Neural cell (in vitro differentiated cells): ENCODE data around the gene TRIM44. TPM values are rescaled to one million over a fixed set of nuclear protein-coding genes. Genes with fewer than 3 reads are reported as not detected.

Experiments used
- H2AFZ ChIP-seq: fragments of 200-600, 300-800 bp; sonication (generic), shearing (Covaris generic); 2 replicates; pipeline ENCODE4 v1.6.0; 2014; ENCODE audit warnings: low read depth, mild to moderate bottlenecking, antibody characterized with exemption, low read length, moderate library complexity
- H3F3A ChIP-seq: fragments of 200-600 bp; shearing (Covaris generic); 2 replicates; pipeline ENCODE4 v1.6.1; 2016; ENCODE audit warnings: mild to moderate bottlenecking, moderate library complexity, mixed read lengths, antibody characterized with exemption, low read length; ENCODE audit not compliant: insufficient read depth, poor library complexity, severe bottlenecking
- H3K27ac ChIP-seq: fragments of 200-600, 300-800 bp; sonication (generic), shearing (Covaris generic); 2 replicates; pipeline ENCODE4 v1.5.1; 2014; ENCODE audit warnings: mild to moderate bottlenecking, low read length, moderate library complexity
- H3K27me3 ChIP-seq: fragments of 300-800, 200-600 bp; sonication (generic), shearing (Covaris generic); 2 replicates; pipeline ENCODE4 v1.6.0; 2014; ENCODE audit warnings: mild to moderate bottlenecking, low read depth, low read length, moderate library complexity; ENCODE audit not compliant: insufficient read depth
- H3K36me3 ChIP-seq: fragments of 300-800, 200-600 bp; sonication (generic), shearing (Covaris generic); 2 replicates; pipeline ENCODE4 v1.5.1; 2014; ENCODE audit warnings: mild to moderate bottlenecking, antibody characterized with exemption, low read length, moderate library complexity; ENCODE audit not compliant: insufficient read depth
- H3K4me2 ChIP-seq: fragments of 300-800, 200-600 bp; sonication (generic), shearing (Covaris generic); 2 replicates; pipeline ENCODE4 v1.6.0; 2014; ENCODE audit warnings: mild to moderate bottlenecking, low read length
- H3K4me3 ChIP-seq: fragments of 300-800, 200-600 bp; sonication (generic), shearing (Covaris generic); 2 replicates; pipeline ENCODE4 v1.5.1; 2014; ENCODE audit warnings: mild to moderate bottlenecking, low read length, moderate library complexity
- H3K79me2 ChIP-seq: fragments of 200-600 bp; shearing (Covaris generic); replicated peaks from 2 replicates; pipeline ENCODE4 v1.6.0; 2014; ENCODE audit warnings: mild to moderate bottlenecking, low read length, moderate library complexity; ENCODE audit not compliant: insufficient read depth
- H3K9ac ChIP-seq: fragments of 300-800, 200-600 bp; sonication (generic), shearing (Covaris generic); 2 replicates; pipeline ENCODE4 v1.6.1; 2016; ENCODE audit warnings: mild to moderate bottlenecking, low read length, mixed read lengths
- H3K9me2 ChIP-seq: fragments of 200-600 bp; shearing (Covaris generic); 2 replicates; pipeline ENCODE4 v1.6.1; 2016; ENCODE audit warnings: mild to moderate bottlenecking, low read length, mixed read lengths; ENCODE audit not compliant: insufficient read depth
- H3K9me3 ChIP-seq: fragments of 200-600, 300-800 bp; sonication (generic), shearing (Covaris generic); 2 replicates; pipeline ENCODE4 v1.6.1; 2016; ENCODE audit warnings: mild to moderate bottlenecking, mixed run types, low read length, moderate library complexity, mixed read lengths
- H4K20me1 ChIP-seq: fragments of 200-600 bp; shearing (Covaris generic); 2 replicates; pipeline ENCODE4 v1.6.1; 2016; ENCODE audit warnings: mild to moderate bottlenecking, mixed run types; ENCODE audit not compliant: insufficient read depth
- EP300 ChIP-seq: fragments of 450-650 bp; conservative IDR thresholded peaks from 2 replicates; pipeline ENCODE4 v1.6.1; 2014; ENCODE audit warnings: antibody characterized with exemption, mild to moderate bottlenecking, moderate library complexity; ENCODE audit not compliant: poor library complexity, severe bottlenecking
- EZH2 ChIP-seq: fragments of 200-600, 300-800 bp; shearing (Covaris generic), sonication (generic); IDR thresholded peaks from 2 replicates; pipeline ENCODE4 v1.6.1; 2014; ENCODE audit warnings: antibody characterized with exemption, low read length, borderline replicate concordance, mild to moderate bottlenecking; ENCODE audit not compliant: insufficient read depth, poor library complexity, severe bottlenecking
- MXI1 ChIP-seq: fragments of 450-650 bp; conservative IDR thresholded peaks from 2 replicates; pipeline ENCODE4 v1.6.1; 2014; ENCODE audit warnings: antibody characterized with exemption, mild to moderate bottlenecking; ENCODE audit not compliant: poor library complexity, severe bottlenecking
- POLR2AphosphoS5 ChIP-seq: IDR thresholded peaks from 2 replicates; pipeline ENCODE4 v1.6.1; 2012
- RAD21 ChIP-seq: fragments of 450-650 bp; conservative IDR thresholded peaks from 2 replicates; pipeline ENCODE4 v1.6.1; 2014; ENCODE audit warnings: antibody characterized with exemption, mild to moderate bottlenecking, moderate library complexity
- REST ChIP-seq: IDR thresholded peaks from 2 replicates; pipeline ENCODE4 v1.6.1; 2012; ENCODE audit warnings: borderline replicate concordance
- SMC3 ChIP-seq: fragments of 450-650 bp; conservative IDR thresholded peaks from 2 replicates; pipeline ENCODE4 v1.6.1; 2014; ENCODE audit warnings: antibody characterized with exemption, mild to moderate bottlenecking, moderate library complexity; ENCODE audit not compliant: poor library complexity
- TAF1 ChIP-seq: IDR thresholded peaks from 2 replicates; pipeline ENCODE4 v1.6.1; 2012; ENCODE audit warnings: low read depth
- polyA plus RNA-seq: library from polyadenylated mRNA; depleted of rRNA; stranded (reverse); fragments of >200 nt; gene quantifications from 2 replicates; pipeline ENCODE4 v1.2.3, GENCODE V29; 2014
- TF ChIP-seq, protein P1 (sequence below): fragments of 450-650 bp; IDR thresholded peaks from 2 replicates; pipeline ENCODE4 v1.5.1; 2014; ENCODE audit warnings: antibody characterized with exemption, mild to moderate bottlenecking, moderate library complexity; ENCODE audit not compliant: poor library complexity, severe bottlenecking

TRIM44 gene
- polyA plus RNA-seq, 1 donor from 2014 or later: 14.9 TPM

- Histone ChIP-seq H3K27me3 (no peaks in the 10 kb centered on the region), H3K27ac (no peak overlapping the region), H2AFZ (no peak overlapping the region), H3K9me2 (no peaks in the 10 kb centered on the region), H4K20me1 (no peaks in the 10 kb centered on the region), H3K9me3 (no peaks in the 10 kb centered on the region), H3K4me2 (no peak overlapping the region), H3K36me3 (no peaks in the 10 kb centered on the region), H3K4me3 (no peak overlapping the region), H3F3A (no peaks in the 10 kb centered on the region), H3K9ac (no peak overlapping the region), H3K79me2 (no peaks in the 10 kb centered on the region)
- TF ChIP-seq EP300: no peak
- TF ChIP-seq RAD21: no peak
- no peak for TF ChIP-seq EZH2
- TF ChIP-seq TAF1: no peak
- TF ChIP-seq POLR2AphosphoS5: no peak
- TF ChIP-seq SMC3: no peak
- TF ChIP-seq, protein P1, sequence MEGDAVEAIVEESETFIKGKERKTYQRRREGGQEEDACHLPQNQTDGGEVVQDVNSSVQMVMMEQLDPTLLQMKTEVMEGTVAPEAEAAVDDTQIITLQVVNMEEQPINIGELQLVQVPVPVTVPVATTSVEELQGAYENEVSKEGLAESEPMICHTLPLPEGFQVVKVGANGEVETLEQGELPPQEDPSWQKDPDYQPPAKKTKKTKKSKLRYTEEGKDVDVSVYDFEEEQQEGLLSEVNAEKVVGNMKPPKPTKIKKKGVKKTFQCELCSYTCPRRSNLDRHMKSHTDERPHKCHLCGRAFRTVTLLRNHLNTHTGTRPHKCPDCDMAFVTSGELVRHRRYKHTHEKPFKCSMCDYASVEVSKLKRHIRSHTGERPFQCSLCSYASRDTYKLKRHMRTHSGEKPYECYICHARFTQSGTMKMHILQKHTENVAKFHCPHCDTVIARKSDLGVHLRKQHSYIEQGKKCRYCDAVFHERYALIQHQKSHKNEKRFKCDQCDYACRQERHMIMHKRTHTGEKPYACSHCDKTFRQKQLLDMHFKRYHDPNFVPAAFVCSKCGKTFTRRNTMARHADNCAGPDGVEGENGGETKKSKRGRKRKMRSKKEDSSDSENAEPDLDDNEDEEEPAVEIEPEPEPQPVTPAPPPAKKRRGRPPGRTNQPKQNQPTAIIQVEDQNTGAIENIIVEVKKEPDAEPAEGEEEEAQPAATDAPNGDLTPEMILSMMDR: no peak
- no peak for TF ChIP-seq REST
- no peak for TF ChIP-seq MXI1
These were observed 193.1 kb downstream of the TRIM44 start for GRCh38 chr11:35855671-35856070.

- Histone ChIP-seq H4K20me1 (no peaks in the 10 kb centered on the region), H3K9ac (no peak overlapping the region), H3F3A (no peaks in the 10 kb centered on the region), H3K27ac (no peak overlapping the region), H3K79me2 (no peaks in the 10 kb centered on the region), H2AFZ (no peak overlapping the region), H3K4me2 (no peak overlapping the region), H3K36me3 (no peaks in the 10 kb centered on the region), H3K27me3 (no peaks in the 10 kb centered on the region), H3K9me3 (no peaks in the 10 kb centered on the region), H3K9me2 (no peaks in the 10 kb centered on the region), H3K4me3 (no peak overlapping the region)
- TF ChIP-seq POLR2AphosphoS5 (no peak), REST (no peak), MXI1 (no peak), SMC3 (no peak), RAD21 (no peak), TAF1 (no peak), EZH2 (no peak), EP300 (no peak)
- TF ChIP-seq, protein P1: no peak
These were observed 193.7 kb downstream of the TRIM44 start for GRCh38 chr11:35856259-35856658.
